HS-27A (cell line): ENCODE measurements around the gene PLEKHA7.

Experiments used
- DNase-seq: peaks from one replicate; pipeline ENCODE4 v3.0.0-alpha.2; 2012; ENCODE audit warnings: low read depth, missing footprints

Gene PLEKHA7

DNA sequence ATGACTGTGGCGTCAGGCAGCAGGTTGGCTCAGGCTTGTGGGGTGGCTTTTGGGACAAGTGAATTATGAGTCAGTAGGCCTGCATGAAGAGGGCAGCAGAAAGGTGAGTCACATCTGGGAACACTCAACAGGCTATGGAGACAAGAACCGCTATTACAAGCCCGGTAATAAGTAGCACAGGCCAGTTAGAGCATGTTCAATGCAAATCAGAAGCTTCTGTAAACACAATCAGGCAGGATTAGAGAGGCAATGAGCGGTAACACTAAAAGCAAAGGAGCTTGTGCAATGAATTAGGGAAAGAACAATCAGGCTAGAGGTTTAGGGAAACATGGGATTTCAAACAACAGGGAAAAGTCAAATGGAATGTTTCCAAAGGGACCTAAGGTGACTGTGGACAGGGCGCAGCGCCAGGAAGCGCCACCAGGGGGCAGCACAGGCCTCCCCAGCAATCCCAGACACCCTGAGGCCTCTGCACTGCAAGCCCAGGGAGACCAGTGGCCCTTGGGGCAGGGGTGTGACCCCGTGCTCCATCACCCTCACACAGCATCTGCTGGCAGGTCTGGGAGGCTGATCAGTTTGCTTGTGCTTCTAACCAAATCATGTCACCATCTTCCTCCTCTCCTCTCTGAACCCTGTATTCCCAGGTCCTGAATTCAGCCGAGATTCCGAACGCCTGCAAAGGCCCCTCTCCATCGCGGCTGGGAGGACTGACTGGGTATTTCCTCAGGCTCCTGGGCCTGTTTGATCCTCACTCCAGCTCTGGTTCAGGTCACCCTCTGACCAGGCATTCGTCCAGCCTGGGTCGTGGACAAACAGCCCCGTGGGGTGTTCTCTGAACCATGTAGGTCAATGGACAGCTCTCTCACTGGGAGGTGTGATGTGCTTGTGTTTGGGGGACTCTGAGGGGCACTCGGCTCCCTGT lies 225.8 kb downstream of the PLEKHA7 start:
- DNase-seq, result peak; percentile 54

DNA sequence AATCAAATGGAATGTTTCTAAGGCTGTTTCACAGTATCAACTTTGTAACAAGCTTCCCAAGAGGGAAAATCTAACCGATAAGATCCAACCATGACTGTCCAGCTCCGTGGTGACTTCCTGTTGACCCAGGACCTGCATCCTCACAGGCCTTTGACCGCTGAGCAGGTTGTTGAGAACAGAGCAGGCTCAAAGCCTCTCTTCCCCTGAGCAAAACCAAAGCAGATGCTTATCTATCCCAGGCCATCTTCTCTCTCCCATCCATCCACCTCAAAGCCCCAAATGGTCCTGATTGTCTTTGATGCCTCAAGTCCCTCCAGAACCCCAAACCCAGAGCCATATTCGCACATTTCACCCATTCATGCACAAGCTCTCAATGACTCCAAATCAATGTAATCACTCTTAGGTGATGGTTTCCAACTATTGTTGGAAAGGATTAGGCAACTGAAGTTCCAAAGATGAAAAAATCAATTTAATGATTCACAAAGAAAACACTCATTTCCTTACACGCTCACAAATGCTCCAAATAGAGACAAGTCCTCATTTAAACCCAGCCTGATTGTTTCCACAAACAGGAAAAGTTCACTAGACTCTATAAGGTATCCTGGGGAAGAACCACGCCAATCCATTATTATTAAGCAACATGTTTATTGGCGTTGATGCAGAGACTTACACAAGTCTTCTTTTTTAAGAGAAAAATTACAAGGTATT lies 227.0 kb downstream of the PLEKHA7 start:
- DNase-seq, result no peak

DNA sequence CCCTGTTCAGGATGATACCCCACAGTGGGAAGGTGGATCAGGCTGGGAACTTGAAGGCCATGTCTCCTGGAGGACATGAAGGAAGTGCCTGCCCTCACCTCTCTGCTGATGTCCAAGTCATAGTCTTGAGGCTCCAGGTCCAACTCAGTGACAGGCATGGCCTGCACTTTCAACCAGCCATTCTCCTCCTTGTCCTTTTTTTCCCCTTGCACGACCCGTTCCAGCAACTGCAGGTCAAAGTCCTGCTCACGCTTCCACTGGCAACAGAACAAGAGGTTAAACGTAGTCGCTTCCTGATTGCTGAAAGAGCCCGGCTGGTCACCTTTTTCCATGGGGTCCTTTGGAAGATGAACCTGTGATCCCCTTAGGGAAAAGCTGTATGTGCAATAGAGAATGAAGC lies 228.1 kb downstream of the PLEKHA7 start:
- DNase-seq, result no peak

DNA sequence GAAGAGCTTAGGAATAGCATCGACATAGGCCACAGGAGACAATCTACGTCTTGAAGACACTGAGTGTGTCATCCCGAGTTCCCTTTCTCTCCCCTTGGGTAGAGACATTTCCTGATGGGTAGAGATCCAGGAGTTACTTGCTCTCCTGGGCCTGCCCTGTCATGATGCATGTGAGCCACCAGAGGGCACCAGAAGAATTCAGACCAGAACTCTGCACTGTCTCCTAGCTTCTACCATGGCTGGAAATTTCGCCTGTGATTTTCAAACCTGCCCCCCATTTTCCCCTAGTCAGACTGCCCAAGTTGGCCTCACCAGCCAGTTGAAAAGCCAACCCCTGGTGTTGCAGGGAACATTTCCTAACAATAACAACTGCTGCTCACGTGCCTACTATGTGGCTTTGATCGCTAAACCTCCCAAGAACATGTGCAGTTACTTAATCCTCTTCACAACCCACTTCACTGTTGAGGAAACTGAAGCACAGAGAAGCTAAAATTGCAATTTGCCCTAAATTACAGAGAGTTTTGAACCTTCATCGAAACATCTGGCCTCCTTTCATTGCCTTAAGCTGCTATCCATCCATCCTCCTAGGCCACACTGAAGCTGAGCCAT lies 228.6 kb downstream of the PLEKHA7 start:
- peak; percentile 51 for DNase-seq

DNA sequence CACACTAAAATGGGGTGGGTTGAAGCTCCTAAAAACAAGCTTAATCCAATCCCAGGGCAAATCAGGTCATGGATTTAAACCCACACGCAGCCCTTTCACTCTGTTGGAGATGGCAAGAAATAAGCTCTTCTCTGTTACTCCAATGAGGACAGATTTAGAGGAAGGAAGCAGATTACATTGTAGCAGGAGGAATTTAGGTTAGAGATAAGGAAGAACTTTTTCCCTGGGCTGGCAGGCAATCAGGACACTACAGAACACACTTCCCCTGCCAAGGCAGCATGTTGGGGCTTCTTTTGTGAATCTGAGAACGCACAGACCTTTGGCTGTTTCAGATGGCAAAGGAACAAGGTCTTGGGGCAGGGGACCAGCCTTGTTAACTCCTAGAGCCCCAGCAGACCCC lies 229.5 kb downstream of the PLEKHA7 start:
- no peak for DNase-seq

DNA sequence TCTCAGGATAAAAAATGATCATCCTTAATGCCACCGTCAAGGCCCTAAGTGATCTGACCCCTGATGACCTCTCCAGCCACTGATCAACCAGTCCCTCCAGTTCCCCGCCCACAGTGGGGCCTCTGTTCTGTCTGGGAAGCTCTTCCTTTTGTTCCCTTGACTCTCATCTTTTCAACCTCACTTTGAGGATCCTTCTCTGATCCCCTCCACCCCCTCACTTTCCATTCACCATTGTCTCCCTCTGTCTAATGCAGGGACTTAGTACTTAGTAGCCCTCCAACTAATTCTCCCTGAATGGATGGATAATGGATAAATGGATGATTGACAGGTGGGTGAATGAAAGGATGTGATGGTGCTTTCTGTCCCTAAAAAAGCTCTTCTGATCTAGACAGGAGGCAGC lies 230.1 kb downstream of the PLEKHA7 start:
- no peak for DNase-seq

DNA sequence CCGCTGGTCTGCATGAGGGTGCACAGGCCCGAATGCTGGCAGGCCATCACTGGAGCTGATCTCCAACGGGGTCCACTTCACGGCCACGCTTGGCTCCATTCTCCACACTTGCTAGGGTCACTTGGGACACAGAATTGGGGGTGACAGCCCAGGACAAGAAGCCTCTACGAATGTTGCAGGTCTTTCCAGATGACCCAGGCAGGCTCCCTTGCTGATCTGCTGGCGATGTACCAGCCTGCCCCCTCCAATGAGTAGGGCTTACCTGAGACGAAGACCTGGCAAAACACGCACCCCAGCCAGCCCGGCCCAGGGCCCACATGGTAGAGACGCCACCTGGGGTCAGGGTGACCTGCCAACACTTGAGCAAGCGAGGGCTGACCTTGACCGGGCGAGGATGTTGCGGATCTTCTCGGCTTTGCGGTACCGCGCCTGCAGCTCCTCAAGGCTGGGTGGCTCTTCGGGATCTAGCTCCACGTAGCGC lies 230.9 kb downstream of the PLEKHA7 start:
- no peak for DNase-seq

DNA sequence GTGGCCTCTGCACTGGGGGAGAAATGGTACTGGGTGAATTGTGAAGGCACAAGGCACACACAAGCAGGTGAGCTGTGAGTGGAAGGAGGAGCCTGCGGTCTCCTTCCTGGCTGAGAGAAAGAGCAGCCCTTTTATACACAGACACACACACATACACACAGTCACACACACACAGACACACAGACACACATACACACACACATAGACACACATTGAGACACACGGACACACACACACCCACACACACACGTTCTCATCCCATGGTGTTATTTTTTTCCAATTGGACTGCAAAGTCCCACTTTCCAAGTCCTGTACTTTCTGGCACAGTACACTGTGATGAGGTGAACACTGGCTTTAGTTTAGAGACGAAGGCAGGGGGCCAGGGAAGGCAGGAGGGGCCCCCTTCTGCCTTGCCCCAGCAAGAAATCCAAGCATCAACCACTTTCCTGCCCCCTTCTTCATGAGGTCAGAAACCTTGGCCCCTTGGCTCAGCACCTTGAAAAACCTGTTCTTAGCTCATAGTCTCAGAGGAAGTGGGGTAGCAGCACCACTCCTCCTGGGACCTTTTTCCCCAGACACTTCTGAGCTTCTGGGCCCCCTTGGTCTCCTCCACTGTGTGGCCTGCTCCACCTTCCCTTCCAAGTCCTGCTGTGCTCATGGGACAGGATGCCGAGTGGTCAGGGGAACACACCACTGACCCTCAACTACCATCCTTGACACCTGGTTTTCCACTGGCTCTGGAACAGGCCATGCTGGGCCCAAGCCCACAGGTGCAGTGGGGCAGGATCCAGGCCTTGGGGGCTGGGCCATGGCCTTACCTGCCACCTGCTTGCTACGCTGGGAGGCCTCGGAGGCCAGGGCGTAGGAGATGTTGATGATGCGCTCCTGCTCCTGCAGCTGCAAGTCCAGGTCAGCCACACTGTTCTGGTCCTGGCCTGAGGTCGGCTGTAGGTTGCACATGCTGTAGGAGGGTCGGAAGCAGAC lies 232.0 kb downstream of the PLEKHA7 start:
- no peak for DNase-seq

DNA sequence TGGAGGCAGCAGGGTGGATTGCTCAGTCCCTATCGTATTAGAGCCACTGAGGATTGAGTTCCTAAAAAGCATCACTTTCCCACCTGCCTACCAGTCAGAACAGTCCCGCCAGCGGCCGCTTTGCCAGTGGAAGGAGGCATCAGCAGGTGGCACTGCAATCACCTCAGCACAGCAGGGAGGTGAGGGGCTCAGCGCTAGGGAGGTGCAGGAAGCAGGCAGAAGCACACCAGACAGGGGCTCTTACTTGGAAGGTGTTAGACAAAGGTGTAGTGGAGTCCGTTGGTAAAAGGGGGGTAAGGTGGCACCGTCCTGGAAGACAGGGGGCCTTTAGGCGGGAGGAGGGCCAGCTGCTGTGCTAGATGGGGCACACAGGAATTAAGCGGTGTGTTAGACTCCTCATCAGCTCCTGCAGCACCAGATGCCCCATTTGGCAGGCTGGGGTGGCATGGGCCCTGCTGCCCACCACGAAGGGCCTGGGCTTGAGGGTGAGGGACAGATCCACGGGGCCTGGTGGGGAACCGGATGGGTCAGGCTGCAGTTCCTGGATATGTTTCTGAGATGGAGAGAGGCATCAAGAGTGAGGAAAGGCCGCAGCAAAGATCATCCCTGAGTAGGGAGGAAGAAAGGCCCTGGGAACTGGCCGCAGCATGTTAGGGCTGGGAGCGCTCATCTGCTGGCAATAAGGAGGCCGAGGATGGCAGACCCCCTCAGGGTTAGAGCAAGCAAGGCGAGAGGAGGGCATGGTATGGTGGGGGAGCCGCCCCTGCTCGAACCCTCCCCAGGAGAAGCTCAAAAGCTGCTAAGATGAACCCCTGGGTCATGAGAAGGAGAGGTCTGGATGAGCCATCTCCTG lies 233.3 kb downstream of the PLEKHA7 start:
- no peak for DNase-seq

DNA sequence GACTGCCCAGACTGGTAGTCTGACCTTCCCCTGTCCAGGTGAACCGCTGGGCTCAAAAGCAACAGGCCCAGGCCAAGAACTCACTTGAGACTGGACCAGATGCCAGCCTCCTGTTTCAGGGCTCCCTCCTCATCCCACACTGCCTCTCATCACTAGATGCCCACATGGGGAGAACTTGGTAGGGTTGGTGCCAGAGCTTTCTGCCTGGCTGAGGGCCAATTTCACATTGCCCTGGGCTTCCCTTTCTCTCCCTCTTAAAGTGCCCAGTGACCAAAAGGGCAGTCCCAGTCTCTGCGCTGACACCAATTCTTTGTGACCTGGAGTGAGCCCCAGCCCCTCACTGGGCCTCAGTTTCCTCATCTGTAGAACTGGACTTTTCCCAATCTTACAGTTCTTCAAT lies 234.1 kb downstream of the PLEKHA7 start:
- DNase-seq, result no peak

DNA sequence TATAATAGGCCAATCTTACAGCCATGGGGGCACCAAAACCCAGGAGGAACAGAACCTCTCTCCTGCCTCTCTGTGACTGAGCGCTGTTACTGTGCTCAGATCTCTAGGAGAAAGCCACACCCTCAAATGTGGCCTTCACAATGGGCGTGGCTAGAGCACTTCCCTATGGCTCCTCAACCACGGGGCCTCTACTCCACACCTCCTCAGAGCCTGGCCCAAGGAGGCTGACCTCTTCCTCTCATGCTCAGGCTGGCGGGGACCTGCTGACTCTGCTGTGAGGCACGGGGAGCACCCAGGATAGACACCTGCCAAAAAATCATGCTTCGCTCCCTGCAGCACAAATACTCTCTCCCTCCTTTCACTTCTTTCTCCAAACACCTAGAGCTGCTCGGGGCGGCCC lies 234.8 kb downstream of the PLEKHA7 start:
- DNase-seq, result no peak

DNA sequence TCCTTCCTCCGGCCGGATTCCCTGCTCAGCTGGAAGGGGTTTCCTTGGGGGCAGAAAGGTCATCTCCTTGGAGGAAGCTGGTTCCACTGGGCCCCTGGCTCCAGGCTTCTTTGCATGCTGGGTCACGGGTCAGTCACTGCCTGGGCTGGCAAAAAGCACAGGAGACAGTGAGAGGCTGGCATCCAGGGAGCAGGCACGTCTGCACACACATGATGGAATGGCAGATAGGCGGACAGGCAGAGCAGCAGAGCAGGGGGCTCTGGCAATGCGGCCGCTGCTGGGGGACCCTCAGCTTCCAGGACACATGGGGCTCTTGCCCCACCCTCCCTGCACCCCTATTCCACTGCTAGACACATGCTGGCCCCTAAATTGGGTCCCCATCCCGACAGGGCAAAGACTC lies 235.3 kb downstream of the PLEKHA7 start:
- no peak for DNase-seq

DNA sequence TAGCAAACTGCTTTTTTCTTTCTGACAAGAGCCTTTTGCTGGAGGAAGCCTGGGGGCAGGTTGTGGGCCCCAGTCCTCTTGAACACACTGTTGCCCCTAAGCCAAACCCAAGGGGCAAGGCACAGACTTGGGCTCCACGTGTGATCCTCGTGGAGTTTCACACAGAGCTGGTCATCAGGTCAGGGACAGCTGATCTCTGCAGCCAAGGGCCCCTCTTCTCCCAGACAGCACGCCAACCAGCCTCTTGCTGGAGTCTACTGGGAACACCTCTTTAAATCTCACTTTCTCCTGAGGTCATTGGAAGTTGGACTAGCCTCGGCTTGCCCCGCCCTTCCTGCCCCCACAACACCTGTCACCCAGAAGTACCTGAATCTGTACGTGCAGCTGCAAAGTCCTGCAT lies 235.9 kb downstream of the PLEKHA7 start:
- no peak for DNase-seq

DNA sequence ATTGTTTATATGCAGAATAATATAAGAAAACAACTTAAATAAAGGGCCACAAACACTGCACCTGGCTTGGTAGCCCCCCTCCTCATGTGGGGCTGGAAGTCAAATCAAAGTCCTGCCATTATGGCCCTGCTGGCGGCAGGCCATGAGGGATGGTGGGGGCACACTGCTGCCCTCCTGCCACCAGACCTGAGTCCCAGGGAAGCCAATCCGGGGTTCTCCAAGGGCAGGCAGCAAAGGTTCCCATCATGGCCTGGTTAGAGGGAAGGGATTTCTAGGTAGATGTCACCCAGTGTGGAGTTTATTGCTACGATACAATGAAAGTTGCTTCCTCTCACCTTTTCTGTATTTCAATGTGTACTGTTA lies 236.6 kb downstream of the PLEKHA7 start:
- no peak for DNase-seq

DNA sequence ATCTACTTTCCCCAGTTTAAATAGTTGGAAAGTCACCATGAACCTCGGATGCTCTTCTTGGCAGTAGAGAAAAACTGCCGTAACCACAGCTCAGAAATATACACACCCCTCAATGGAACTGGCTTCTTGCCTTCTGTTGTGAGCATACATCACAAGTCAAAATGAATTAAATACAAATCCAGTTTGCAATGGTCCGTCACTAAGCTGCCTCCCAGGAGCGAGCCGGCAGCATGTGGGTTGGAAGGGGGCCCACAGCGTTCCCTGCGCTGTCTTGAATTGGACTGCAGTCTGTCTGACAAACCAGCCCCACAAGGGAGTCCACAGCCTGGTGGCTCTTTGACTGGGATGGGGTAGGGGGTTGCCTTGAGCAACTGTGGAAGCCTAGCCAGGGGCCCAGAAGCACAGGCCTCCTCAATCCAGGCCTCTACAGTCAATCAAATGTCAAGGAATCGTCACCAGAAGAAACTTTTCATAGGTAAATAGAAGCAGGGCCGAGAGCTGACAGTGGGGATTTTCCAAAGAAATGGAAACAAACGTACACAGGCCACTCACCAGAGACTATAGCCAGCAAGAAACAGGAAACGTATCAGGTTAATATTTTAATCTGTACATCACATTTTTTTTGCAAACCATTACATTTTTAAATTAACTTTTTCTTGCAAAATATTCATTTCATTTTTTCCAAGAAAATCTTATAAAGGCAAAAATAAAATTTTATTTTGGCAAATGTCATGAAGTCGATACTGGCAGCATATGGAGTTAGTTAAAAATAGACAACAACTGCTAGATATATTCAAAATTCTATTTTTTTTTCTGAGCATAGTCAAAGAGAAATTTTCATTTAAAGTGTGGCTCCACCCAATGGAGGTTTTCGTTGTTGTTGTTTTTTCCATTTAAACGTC lies 237.3 kb downstream of the PLEKHA7 start:
- no peak for DNase-seq

DNA sequence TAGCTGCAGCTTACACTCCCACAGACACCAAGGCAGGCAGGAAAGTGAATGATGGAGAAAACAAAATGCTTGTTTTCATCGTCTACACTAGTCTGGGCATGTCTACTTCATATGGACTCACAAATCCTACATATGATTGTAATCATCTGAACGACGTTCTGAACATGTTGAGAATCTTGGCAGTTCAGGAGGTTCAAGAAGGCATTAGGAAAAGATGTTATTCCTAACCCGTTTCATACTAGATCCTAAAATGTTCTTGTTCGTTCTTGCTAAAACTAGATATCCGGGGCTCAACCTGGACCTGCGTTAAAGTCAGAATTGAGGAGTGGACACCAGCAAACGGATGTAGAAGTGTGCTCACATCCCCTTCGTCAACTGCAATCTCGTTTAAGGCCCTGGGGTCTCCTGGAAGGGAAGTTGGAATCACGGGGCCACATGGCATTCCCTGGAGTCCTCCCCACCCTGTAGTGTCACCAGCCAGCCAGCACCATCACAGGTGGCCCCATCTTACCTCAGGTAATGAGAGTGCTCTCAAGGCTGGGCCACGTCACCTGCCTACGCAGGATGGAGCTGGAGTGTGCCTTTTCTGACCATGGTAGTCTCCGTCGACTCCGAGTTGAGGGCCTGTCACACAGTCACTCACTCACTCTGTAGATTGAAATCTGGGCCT lies 238.5 kb downstream of the PLEKHA7 start:
- DNase-seq, result no peak

DNA sequence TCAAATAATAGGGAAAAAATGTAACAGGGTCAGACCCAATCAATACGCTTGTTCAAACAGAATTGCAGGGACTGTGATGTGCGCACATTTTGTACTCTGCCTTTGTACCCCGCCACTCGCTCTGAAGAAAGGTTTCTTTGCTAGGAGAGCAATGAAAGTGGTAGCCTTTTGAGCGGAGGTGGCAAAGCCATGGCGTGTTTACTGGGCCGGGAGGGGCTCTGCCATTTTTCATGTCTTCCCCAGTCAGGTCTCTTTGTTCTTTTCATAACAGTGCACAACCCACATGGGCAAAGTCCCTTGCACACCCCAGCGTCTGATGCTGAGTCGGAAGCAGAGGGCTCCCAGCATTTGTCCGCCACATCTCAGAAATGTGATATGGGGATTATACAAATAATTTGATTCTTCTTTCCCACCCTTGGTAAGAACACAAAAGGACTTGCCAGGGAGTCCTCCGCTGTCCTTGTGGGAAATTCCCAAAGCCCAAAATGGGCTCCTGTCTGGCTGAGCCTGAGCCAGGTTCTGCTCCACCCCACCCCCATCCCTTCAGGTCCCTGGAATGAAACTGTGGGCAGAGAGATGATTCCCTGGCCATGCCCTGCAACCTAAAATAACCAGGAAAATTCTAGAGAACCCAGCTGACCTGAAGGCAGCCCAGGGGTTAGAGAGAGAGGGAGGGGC lies 239.1 kb downstream of the PLEKHA7 start:
- DNase-seq, result no peak
